Peyer's patch (tissue), 4 donors: ENCODE measurements around the gene TYW1B. TPM values are rescaled to one million over a fixed set of nuclear protein-coding genes. Genes with fewer than 3 reads are reported as not detected.
"Not testable (repeated sequence)": the region's sequence is repeated elsewhere in the genome, so short reads cannot be mapped to it uniquely, and the experiment has no call there.

Experiments
- DNase-seq, 3 donors: peaks; one replicate each; pipeline ENCODE4 v3.0.0-alpha.2; 2017 to 2019
- H3K27ac ChIP-seq, 4 donors: fragments of 200-600 bp; sonication (generic); one replicate each; pipeline ENCODE4 v1.5.1; 2016 to 2019
- H3K27me3 ChIP-seq, 2 donors: fragments of 200-600 bp; sonication (generic); one replicate each; pipeline ENCODE4 v1.5.1; 2019
- H3K36me3 ChIP-seq, 3 donors: fragments of 200-600 bp; sonication (generic); one replicate each; pipeline ENCODE4 v1.5.1; 2016 to 2019
- H3K4me1 ChIP-seq, 4 donors: fragments of 200-600 bp; sonication (generic); one replicate each; pipeline ENCODE4 v1.5.1; 2016 to 2019
- H3K4me3 ChIP-seq, 4 donors: fragments of 200-600 bp; sonication (generic); 1 replicate in 3 of 4; 2 replicates in 1 of 4; pipeline ENCODE4 v1.5.1; 2016 to 2019; ENCODE audit warnings: mild to moderate bottlenecking in 1 of 4
- H3K9me3 ChIP-seq, 4 donors: fragments of 200-600 bp; sonication (generic); one replicate each; pipeline ENCODE4 v1.5.1; 2016 to 2019; ENCODE audit warnings: mild to moderate bottlenecking in 1 of 4
- POLR2A ChIP-seq, 2 donors: fragments of 450-650 bp; IDR thresholded peaks; one replicate each; pipeline ENCODE4 v1.5.1; 2017; ENCODE audit warnings: antibody characterized with exemption in 2 of 2, mild to moderate bottlenecking in 2 of 2, moderate library complexity in 2 of 2
- total RNA-seq, 4 donors: library from RNA; depleted of rRNA; stranded (reverse); fragments of >200 nt; gene quantifications; one replicate each; pipeline ENCODE4 v1.1.0, GENCODE V29; 2016
- TF ChIP-seq, protein P1 (sequence below), 6 experiments: fragments of 450-650 bp in 4 of 6; fragments of 200-600 bp in 2 of 6; sonication (generic) in 1 of 6; IDR thresholded peaks; one replicate each; pipeline ENCODE4 v1.5.1; 2017 to 2019; ENCODE audit warnings: antibody characterized with exemption in 6 of 6, mild to moderate bottlenecking in 3 of 6, moderate library complexity in 1 of 6

TYW1B gene
- total RNA-seq, 4 donors from 2014 or later = 4.9 to 50.3 (median 9.7) TPM

DNA sequence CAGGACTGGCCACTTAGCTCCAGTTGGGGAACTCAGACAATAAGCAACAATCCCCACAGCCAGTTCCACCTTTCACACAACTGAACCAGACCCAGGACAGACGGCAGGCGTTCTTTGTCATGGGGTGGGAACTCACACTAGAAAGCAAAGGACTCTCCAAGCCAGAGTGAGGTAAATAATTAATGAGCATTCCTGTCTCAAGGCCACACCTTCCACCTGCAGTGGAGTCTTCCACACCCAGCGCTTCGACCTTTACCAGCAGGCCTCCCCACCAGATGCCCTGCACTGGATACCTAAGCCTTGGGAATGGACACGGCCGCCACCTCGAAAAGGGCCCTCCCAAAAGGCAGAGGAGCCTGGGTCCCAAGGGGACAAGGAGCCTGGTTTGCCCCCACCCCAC, 105.3 kb downstream of the TYW1B start:
- H3K4me3 ChIP-seq, H3K9me3 ChIP-seq, H3K27me3 ChIP-seq, H3K4me1 ChIP-seq, H3K36me3 ChIP-seq: not testable (repeated sequence)
- DNase-seq = peak in 2 of 3 donors; percentile 66 to 78
- H3K27ac ChIP-seq = peak overlapping the region in 1 of 4 donors; percentile 31

DNA sequence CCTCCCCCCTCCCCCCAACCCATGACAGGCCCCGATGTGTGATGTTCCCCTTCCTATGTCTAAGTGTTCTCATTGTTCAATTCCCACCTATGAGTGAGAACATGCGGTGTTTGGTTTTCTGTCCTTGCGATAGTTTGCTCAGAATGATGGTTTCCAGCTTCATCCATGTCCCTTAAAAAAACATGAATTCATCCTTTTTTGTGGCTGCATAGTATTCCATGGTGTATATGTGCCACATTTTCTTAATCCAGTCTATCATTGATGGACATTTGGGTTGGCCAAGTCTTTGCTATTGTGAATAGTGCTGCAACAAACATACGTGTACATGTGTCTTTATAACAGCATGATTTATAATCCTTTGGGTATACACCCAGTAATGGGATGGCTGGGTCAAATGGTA, 107.1 kb downstream of the TYW1B start:
- H3K27me3 ChIP-seq, H3K27ac ChIP-seq, H3K4me1 ChIP-seq, H3K36me3 ChIP-seq, H3K4me3 ChIP-seq, DNase-seq, H3K9me3 ChIP-seq: not testable (repeated sequence)

DNA sequence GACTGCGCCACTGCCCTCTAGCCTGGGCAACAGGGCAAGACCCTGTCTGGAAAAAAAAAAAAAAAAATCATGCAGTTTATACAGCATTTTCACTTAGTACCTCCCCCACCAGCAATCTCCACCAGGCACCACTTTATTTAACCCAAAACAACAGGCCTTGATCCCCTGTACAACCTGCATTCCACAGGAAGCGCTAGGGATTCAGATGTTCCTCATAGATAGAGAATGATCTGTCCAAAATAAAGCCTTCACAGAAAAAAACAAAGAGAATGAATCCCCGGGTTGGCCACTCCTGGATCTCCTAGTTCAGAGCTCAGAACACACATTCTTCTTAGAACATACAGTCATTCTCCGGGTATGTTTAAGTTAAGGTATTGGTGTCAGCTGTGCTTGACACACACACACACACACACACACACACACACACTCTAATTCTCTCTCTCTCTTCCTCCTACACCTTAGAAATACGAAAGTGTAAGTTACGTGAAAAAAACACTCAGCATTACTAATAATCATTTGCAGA, 110.7 kb downstream of the TYW1B start:
- H3K4me1 ChIP-seq, H3K9me3 ChIP-seq, DNase-seq, H3K36me3 ChIP-seq, H3K4me3 ChIP-seq, H3K27me3 ChIP-seq, H3K27ac ChIP-seq: not testable (repeated sequence)

DNA sequence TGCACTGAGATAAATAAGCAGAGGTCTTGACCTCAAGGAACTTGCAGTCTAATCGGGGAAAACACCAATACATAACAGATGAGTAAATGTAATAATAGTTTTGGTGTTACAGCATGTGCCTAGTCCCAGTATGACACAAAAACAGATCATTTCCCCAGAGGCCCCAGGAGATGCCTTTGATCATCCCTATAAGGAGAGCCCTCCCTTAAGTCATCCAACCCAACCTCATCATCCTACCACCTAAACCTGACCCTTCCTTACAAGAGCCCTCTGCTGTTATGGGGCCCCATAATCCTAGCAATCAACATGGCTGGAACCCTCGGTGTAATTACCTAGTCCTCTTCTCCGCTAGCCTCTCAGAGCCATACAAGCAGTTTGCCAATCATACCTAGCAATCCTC, 116.1 kb downstream of the TYW1B start:
- H3K9me3 ChIP-seq, H3K27me3 ChIP-seq, H3K36me3 ChIP-seq, H3K27ac ChIP-seq, H3K4me3 ChIP-seq, H3K4me1 ChIP-seq, DNase-seq: not testable (repeated sequence)

DNA sequence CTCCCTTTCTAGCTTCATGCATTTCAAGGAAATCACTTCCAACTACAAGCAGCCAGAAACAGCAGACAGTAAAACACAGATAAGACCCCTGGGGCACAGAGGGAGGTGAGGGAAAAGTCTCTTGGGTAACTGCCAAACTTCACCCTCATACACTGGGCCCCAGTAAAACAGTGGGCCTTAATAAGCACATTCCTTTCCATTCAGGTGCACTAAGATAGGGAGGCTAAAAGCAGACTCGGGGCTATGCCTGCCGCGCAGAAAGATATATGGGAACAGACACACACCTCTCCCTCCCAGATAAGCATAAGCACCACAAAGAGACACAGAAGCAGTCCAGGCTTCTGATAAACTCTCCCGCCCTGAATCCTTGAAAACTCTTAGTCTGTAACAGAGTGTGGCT, 117.0 kb downstream of the TYW1B start:
- Histone ChIP-seq H3K27me3 (no peaks in the 10 kb centered on the region), H3K27ac (no peak overlapping the region), H3K36me3 (peaks cover 0 to 4% (median 0%) of the 10 kb centered on the region in 3 donors), H3K4me1 (no peaks in the 10 kb centered on the region), H3K4me3 (no peak overlapping the region), H3K9me3 (no peaks in the 10 kb centered on the region)
- no peak for DNase-seq
- TF ChIP-seq, protein P1, sequence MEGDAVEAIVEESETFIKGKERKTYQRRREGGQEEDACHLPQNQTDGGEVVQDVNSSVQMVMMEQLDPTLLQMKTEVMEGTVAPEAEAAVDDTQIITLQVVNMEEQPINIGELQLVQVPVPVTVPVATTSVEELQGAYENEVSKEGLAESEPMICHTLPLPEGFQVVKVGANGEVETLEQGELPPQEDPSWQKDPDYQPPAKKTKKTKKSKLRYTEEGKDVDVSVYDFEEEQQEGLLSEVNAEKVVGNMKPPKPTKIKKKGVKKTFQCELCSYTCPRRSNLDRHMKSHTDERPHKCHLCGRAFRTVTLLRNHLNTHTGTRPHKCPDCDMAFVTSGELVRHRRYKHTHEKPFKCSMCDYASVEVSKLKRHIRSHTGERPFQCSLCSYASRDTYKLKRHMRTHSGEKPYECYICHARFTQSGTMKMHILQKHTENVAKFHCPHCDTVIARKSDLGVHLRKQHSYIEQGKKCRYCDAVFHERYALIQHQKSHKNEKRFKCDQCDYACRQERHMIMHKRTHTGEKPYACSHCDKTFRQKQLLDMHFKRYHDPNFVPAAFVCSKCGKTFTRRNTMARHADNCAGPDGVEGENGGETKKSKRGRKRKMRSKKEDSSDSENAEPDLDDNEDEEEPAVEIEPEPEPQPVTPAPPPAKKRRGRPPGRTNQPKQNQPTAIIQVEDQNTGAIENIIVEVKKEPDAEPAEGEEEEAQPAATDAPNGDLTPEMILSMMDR (IDR thresholded peaks at IDR 0.05) = no peak
- no peak for TF ChIP-seq POLR2A (IDR thresholded peaks at IDR 0.05)

DNA sequence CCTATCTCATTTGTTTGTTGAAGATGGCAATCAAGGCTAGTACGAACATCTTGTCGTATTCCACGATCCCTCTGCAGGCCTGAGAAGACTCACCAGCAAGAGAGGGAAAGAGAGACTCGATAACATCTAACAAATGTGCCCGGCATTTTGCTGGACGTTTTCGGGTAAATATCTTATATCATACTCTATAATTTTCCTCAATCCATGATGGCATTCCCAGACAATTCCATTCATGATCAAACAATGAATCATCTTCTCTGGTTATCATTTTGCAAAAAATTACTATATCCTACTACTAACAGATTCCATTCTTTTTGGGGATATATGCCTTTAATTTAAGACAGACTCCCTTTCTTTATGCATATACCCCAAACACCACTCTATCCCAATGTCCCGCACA, 118.1 kb downstream of the TYW1B start:
- Histone ChIP-seq H3K4me1 (no peaks in the 10 kb centered on the region), H3K27me3 (no peaks in the 10 kb centered on the region), H3K36me3 (peaks cover 0 to 4% (median 0%) of the 10 kb centered on the region in 3 donors), H3K4me3 (no peak overlapping the region), H3K27ac (no peak overlapping the region), H3K9me3 (no peaks in the 10 kb centered on the region)
- DNase-seq = no peak
- TF ChIP-seq, protein P1 (IDR thresholded peaks at IDR 0.05) = no peak
- TF ChIP-seq POLR2A (IDR thresholded peaks at IDR 0.05) = no peak

DNA sequence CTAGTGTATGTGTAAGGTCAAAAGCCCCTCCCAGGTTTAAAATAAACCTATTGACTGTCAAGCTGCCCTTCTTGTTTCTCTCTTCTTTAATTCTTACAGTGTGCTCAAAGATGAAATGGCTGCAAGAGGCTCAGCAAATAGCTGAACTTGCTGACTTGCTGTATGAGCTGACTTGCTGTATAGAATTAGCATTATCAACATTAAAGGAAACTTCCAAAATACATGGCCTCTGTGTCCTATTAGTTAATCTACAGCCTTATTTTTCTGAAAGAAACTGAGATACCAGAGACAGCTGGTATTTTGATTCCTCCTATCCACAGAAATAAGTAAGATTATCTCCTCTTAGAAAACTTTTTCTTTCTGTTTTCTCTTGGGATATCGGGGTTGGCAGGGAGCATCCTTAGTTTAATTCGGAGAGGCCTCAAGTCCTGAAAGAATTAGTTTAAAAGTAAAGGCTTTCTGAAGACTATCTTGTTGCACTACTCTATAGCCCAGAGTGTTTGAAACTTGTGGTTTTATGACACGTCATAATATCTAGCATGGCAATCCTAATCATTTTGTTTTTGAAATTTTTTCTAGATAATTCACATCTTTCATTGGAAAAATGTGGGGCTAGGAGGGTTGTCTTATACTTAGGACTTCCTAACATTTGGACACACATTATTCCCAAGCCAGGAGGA, 119.5 kb downstream of the TYW1B start:
- H3K4me1 ChIP-seq, H3K27ac ChIP-seq, H3K27me3 ChIP-seq, DNase-seq, H3K4me3 ChIP-seq, H3K36me3 ChIP-seq, H3K9me3 ChIP-seq: not testable (repeated sequence)

DNA sequence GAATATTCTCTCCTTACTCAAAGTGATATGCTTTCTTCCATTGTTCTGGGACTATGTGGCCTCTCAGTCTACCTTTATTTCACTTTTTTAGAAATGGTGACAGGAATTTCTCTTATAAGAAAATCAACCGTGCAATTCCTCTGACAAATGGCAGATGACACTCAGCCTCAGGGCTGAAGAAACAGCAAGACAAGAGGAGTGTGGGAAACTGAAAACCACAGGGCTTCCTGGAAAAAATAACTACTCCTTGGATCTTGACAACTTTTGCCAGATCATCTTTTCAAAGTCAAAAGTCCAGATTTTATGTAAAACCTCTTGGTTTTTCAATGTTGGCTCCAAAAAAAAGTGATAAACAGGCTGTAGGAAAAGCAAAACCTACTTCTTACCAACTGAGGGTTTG, 121.5 kb downstream of the TYW1B start:
- Histone ChIP-seq H3K9me3 (no peaks in the 10 kb centered on the region), H3K27me3 (no peaks in the 10 kb centered on the region), H3K27ac (no peak overlapping the region), H3K36me3 (no peaks in the 10 kb centered on the region), H3K4me3 (no peak overlapping the region), H3K4me1 (no peaks in the 10 kb centered on the region)
- no peak for DNase-seq
- TF ChIP-seq, protein P1 (IDR thresholded peaks at IDR 0.05) = no peak

DNA sequence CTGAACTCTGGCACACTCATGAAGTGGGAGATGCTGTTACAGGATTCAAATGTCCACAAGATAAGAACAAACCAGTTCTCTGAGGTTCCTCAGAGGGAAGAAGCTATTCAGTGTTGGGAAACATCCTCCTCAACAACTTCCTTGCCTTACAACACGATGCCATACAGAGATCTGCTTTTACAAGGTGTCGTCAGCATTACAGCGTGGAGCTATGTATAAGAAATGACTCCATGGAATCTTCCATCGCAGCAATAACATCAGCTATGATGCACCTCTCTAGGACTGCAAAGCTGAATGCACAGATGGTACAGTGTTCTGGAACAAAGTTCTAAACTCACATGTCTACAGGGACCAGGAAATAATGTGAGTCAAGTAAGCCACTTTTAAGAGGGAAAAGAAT, 122.3 kb downstream of the TYW1B start:
- not testable (repeated sequence) for H3K4me1 ChIP-seq, H3K27me3 ChIP-seq, H3K27ac ChIP-seq, H3K9me3 ChIP-seq, DNase-seq, H3K36me3 ChIP-seq, H3K4me3 ChIP-seq
